GM23248 (cell line): ENCODE results near the gene NAGPA.

ENCODE experiments used
- EZH2 ChIP-seq: fragments of 200-600 bp; sonication (generic); IDR thresholded peaks from 2 replicates; pipeline ENCODE4 v1.6.1; 2018; ENCODE audit warnings: antibody characterized with exemption, mild to moderate bottlenecking; ENCODE audit not compliant: insufficient read depth, poor library complexity, severe bottlenecking
- EZH2phosphoT487 ChIP-seq: fragments of 200-600 bp; sonication (generic); IDR thresholded peaks from 2 replicates; pipeline ENCODE4 v1.6.1; 2018; ENCODE audit warnings: antibody characterized with exemption, moderate library complexity, mild to moderate bottlenecking, low read depth; ENCODE audit not compliant: insufficient read depth

DNA sequence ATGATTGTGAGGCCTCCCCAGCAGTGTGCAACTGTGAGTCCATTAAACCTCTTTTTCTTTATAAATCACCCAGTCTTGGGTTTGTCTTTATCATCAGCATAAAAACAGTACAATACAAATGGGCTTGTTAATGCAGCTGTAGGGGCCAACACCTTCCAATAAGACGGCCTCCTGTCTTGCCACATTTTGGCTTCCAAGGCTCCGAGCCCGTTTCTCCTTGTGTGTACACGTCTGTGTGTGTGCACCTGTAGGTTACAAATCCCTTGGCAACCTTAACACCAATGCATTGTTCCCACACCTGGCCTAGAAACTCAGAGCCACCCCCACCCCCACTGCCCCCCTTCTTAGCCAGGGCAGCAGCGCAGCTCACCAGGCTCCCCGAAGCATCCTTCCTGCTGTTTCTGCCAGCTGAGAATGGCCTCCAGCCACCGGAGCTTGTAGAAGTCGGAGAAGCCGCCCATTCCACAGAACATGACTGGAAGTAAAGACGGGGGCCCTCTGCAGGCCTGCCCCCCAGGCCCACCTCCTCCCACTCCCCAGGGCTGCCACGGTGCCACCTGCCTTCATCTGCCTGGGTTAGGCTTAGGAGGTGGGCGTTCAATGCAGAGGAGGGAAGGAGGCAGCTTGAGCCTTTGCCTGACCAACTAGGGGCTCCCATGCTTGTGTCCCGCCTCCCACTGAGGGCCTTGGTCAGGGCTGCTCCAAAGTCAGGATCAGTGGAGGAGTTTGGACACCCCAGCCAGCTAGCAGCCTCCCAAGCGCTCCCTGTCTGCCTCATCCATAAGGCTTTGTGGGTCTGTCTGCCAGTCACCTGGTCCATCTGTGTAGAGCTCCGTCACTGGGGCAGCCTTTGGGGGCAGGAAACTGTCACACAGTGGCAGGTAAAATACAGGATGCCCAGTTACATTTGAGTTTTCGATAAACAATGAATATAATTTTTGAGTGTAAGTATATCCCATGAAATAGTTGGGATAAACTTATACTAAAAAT lies 21.4 kb upstream of the NAGPA start:
- no peak for TF ChIP-seq EZH2
- no peak for TF ChIP-seq EZH2phosphoT487
